Right renal cortex interstitium (tissue), 3 donors: Measurements from ENCODE around the gene SDHC. TPM values are rescaled to one million over a fixed set of nuclear protein-coding genes. Genes with fewer than 3 reads are reported as not detected.
"Not testable (repeated sequence)": the region's sequence is repeated elsewhere in the genome, so short reads cannot be mapped to it uniquely, and the experiment has no call there.

ENCODE experiments used
- DNase-seq, 3 donors: peaks; one replicate each; pipeline ENCODE4 v3.0.0-alpha.2; 2013; ENCODE audit warnings: low read depth in 3 of 3, low spot score in 2 of 3
- polyA plus RNA-seq, 3 donors: library from polyadenylated mRNA; unstranded; fragments of 120-200 nt; gene quantifications; one replicate each; pipeline ENCODE4 v1.2.1, GENCODE V29; 2013; ENCODE audit not compliant: insufficient read length in 3 of 3

Gene SDHC
- polyA plus RNA-seq, 3 donors = 283 to 300 (median 290) TPM

GRCh38 chr1:161378014-161378413 lies 63.8 kb downstream of the SDHC start:
- DNase-seq = no peak

DNA sequence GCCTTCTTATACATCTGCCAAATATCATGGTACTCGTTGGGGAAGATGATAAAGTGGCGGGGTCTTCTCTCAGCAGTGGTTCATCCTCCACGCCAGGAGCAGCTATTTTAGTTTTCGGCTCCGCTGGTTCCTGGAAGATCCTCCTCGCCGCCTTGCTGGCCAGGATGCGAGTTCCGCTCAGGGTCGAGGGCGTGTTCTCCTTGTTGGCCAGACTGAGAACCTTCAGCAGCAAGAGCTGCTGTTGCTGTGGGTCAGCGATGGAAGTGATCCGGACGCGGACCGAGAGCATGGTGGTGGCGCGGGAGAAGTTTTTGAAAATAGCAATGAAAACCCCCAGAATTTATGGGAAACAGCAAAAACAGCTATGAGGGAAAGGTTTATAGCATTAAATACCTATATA lies 64.9 kb downstream of the SDHC start:
- DNase-seq = no peak

DNA sequence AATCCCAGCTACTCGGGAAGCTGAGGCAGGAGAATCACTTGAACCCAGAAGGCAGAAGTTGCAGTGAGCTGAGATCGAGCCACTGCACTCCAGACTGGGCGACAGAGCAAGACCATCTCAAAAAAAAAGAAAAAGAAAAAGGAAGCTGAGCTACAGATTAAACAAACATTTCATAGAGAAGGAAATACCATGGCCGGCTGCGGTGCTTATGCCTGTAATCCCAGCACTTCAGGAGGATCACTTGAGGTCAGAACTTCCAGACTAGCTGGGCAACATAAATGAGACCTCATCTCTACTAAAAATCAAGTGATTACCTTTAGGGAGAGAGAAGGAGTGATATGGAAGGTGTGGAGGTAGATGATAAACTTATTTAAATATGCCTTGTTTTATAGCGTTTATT lies 67.5 kb downstream of the SDHC start:
- DNase-seq = no peak

DNA sequence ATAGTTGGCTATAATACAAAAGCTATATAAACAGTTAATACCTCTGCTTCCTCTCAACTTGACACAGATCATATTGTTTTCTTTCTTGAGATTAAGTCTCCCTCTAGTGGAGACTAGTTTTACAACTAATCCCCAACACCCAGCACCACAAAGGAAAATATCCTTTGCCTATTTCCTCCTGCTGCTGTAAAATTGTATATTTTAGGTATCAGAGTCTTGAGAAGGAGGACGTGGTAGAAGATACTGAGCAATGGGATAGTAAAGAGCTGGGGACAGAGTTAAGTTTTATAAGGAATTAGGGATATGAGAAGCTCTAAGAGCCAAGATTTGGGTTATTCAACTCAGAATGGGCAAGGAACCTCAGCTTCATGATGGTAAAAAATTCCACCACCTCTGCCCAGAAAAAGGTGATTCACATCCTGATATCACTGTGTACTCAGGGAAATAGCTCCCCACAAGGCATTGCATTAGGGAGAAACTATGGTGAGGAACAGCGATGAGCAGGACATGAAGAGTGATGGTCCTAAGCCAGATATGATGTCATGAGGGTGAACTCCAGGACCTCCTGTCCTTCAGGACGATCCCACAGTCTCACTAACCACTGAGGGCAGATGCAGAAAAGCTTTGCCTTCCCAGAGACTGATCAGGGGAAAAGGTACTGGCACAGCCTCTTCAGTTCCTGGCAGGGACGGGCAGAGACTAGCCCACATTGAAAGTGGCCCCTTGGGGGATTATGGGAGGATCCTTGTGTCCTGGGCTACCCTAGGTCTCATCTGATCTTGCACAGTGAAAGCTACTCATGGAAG lies 68.2 kb downstream of the SDHC start:
- DNase-seq = peak in 1 of 3 donors; percentile 52

DNA sequence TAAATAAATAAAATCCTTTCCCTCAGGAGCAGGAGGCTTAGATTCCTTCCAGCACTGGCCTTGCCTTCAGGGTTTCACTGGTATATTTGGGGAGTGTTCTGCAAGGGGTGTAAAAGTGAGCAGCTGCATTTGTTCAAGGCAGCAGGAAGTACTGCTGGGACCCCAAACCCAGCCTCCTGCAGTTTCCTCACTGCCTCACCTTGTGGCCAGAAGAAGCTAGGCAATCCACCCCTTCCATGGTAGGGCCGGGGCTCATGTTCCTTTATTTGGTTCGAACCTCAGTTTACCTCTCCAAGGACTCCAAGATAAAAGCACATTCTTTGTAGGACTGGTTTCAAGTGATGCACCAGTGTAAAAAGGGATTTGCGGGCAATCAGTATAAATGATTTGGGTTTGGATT lies 74.5 kb downstream of the SDHC start:
- no peak for DNase-seq

DNA sequence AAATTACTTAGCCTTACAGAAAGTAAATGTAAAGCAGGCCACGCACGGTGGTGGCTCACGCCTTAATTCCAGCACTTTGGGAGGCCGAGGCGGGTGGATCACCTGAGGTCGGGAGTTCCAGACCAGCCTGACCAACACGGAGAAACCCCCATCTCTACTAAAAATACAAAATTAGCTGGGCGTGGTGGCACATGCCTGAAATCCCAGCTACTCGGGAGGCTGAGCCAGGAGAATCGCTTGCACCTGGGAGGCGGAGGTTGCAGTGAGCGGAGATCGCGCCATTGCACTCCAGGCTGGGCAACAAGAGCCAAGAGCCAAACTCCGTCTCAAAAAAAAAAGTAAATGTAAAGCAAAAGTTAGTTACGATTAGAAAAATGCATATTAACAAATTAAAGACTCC lies 75.0 kb downstream of the SDHC start:
- DNase-seq = not testable (repeated sequence)

DNA sequence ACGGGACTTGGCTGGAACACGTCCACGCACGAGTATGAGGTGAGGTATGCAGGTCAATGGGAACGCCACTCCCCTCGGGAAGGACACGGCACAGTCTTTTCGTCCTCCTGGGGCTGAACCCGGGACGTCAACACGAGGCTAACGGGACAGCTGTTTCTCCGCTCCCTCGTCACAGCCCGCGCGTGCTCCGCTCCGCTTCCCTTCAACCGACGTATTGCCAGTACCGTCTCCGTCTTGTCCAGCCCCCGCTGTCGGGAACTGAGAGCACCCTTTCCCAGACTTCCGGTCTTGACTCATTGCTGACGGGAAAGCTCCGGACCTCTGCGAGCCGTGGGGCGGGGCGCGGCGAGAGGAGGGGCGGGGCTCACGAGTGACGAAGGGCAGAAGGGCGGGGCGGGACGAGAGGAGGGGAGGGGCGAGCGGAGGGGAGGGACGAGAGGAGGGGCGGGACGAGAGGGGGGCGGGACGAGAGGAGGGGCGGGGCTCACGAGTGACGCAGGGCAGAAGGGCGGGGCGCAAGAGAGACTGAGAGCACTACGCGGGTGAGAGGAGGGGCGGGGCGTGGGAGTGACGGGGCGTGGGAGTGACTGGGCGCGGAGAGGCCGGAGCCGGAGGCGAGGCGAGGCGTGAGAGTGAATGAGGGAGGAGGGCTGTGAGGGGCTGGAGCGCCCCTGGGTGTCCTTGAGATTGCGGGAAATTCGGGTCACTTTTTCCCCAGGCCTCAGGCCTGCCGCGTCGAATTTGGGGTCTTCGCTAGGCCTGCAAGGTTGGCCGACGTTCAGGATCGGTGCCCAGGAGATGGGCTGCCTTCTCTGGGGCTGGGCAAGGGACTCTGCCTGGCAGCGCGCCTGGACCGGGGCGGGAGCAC lies 75.7 kb downstream of the SDHC start:
- peak; percentile 87 to 90 (median 88) for DNase-seq

DNA sequence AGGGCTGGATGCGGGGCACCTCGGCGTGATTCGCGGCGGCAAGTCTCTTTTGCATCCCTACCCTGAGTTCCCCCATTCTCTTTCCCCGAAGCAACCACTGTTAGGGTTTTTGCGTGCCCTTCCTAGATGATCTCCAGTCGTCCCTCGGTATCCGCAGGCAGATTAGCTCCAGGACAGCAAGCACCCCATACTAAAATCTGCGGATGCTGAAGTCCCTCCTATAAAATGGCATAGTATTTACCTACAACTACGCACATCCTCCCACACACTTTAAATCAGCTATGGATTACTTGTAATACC lies 76.3 kb downstream of the SDHC start:
- no peak for DNase-seq

DNA sequence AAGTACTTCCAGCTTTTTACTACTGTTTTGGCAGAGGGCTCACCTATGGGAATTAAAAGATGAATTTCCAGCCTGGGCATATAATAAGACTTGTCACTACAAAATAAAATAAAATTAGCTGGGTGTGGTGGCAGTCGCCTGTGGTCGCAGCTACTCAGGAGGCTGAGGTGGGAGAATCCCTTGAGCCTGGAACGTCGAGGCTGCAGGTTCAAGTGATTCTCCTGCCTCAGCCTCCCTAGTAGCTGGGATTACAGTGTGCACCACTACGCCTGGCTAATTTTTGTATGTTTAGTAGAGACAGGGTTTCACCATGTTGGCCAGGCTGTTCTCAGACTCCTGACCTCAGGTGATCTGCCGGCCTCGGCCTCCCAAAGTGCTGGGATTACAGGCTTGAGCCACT lies 77.0 kb downstream of the SDHC start:
- DNase-seq = not testable (repeated sequence)

GRCh38 chr1:161391611-161392010 lies 77.4 kb downstream of the SDHC start:
- no peak for DNase-seq

DNA sequence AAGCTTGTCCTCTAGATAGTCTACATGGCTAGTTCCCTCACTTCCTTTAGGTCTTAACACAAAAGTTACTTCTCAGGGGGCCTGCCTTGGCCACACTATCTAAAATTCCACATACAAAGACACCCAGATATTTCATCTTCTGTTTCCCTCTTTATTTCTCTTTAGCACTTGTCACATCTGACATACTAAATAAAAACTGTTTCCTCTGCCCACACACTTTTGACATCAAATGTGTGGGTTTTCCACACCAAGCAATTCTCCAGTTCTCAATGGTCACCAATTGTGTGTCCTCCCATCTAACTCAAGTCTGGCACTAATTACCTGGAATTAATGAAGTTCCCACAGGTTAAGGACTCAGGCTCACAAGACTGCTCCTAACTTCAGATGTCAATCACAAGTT lies 79.0 kb downstream of the SDHC start:
- DNase-seq = no peak

DNA sequence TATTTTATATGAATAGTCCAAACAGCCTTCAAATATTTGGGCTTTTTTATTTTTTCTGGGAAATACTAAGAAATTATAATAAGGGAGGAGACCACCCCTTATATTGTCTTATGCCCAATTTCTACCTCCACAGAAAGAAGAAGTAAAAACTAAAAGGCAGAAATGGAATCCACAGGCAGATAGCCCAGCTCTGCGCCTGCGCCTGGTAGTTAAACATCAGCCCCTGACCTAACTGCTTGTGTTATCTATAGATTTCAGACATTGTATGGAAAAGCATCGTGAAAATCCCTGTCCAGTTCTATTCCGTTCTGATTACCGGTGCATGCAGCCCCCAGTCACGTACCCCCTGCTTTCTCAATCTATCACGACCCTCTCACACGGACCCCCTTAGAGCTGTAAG lies 82.9 kb downstream of the SDHC start:
- not testable (repeated sequence) for DNase-seq

GRCh38 chr1:161398900-161399256 lies 84.7 kb downstream of the SDHC start:
- no peak for DNase-seq

DNA sequence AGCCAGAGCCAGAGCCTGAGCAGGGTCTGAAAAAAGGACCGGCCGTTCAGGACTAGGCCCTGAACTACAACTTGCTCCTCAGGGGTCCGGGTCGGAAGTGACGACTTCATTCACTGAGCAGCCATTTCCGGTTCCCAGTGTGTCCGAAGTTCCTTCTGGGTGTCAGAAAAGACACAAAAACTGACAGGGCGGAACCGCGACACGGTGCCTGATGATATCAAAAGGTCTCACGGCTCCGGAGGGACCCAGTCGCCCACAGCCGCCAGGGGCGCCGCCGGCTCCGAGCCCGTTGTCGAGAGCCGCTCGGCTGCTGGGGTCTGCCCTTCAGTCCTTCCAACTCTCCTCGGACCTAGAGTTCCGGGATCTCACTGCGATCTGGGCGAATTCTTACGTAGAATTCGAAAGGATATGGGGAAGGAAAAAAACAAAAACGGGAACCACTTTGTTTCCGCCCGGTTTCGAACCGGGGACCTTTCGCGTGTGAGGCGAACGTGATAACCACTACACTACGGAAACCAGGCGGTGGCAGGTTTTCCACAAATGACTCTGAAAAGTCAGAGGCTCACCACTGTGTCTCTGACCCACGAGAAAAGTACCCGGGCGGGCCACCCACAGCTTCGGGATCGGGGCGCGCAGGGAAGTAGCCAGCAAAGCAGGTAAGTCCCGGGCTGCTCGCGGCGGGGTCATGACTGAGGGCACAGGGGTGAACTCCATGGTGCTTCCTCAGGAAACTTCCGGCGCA lies 85.2 kb downstream of the SDHC start:
- peak; percentile 81 to 86 (median 86) for DNase-seq

DNA sequence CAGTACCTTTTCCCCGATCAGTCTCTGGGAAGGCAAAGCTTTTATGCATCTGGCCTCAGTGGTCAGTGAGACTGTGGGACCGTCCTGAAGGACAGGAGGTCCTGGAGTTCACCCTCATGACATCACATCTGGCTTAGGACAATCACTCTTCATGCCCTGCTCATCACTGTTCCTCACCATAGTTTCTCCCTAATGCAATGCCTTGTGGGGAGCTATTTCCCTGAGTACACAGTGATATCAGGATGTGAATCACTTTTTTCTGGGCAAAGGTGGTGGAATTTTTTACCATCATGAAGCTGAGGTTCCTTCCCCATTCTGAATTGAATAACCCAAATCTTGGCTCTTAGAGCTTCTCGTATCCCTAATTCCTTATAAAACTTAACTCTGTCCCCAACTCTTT lies 88.3 kb downstream of the SDHC start:
- DNase-seq = no peak

DNA sequence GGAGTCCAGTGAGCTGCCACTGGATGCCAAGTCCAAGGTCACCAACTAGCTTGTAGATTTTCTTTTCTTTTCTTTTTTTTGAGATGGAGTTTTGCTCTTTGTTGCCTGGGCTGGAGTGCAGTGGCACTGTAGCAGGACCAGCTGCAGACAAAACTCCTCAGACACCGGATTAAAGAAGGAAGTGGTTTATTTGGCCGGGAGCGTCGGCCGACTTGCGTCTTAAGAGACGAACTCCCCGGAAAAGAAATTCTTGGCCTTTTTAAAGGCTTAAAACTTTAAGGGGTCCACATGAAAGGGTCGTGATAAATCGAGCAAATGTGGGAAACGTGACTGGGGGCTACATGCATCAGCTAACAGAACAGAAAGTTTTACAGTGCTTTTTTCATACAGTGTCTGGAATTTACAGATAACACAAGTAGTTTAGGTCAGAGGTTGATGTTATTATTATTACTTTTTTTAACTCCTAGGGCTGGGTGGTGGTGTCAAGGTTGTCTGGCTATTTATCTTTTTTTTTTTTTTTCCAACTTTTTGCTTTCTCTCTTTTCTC lies 89.9 kb downstream of the SDHC start:
- no peak for DNase-seq

DNA sequence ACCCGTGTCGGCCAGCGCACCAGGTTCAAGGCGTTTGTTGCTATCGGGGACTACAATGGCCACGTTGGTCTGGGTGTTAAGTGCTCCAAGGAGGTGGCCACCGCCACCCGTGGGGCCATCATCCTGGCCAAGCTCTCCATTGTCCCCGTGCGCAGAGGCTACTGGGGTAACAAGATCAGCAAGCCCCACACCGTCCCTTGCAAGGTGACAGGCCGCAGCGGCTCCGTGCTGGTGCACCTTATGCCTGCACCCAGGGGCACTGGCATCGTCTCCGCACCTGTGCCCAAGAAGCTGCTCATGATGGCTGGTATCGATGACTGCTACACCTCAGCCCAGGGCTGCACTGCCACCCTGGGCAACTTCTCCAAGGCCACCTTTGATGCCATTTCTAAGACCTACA lies 92.4 kb downstream of the SDHC start:
- not testable (repeated sequence) for DNase-seq

- DNase-seq = no peak
These were observed 93.3 kb downstream of the SDHC start for GRCh38 chr1:161407451-161407985.

- no peak for DNase-seq
These were observed 94.4 kb downstream of the SDHC start for GRCh38 chr1:161408429-161409052.

DNA sequence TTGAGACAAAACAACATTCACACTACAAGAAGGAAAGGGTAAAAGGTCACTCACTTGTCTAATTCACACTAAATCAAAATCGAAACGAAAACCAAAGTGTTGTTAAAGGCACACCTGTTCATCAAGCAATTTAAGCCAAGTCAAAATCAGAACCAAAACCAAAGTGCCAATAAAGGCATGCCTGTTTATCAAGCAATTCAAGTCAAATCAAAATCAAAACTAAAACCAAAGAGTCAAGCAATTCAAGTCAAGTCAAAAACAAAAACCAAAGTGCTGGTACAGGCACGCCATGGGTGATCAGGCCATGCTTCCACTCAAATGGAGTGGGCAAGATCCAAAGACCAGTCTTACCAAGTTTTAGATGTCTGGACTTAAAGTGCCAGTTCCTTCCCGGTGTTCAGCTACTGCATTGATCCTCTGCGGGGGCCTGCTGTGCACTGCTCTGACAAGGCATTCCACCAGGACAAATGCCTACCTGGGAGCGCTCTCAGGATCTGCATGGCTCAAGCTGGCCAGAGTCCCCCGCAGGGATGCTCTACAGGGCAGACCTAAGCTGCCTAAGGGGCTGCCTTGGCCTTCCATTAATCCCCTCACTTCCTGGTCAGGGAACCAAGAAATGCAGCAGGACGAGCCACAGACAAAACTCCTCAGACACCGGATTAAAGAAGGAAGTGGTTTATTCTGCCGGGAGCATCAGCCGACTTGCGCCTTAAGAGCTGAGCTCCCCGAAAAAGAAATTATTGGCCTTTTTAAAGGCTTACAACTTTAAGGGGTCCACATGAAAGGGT lies 95.9 kb downstream of the SDHC start:
- not testable (repeated sequence) for DNase-seq
